OCI-LY1 (cell line): Measurements from ENCODE around the gene ATXN1.

ENCODE experiments used
- H2AFZ ChIP-seq: fragments of 200-600 bp; sonication (generic), shearing (Covaris generic); 2 replicates; pipeline ENCODE4 v1.6.0; 2014; ENCODE audit warnings: antibody characterized with exemption, mild to moderate bottlenecking, low read length
- H3F3A ChIP-seq: fragments of 200-600 bp; sonication (generic), shearing (Covaris generic); 2 replicates; pipeline ENCODE4 v1.6.0; 2014; ENCODE audit warnings: mild to moderate bottlenecking, antibody characterized with exemption, low read length, moderate library complexity; ENCODE audit not compliant: insufficient read depth
- H3K27ac ChIP-seq: fragments of 200-600 bp; sonication (generic); 2 replicates; pipeline ENCODE4 v1.5.1; 2014; ENCODE audit warnings: low read length, mixed run types, mild to moderate bottlenecking, low read depth; ENCODE audit not compliant: poor library complexity, severe bottlenecking
- H3K27me3 ChIP-seq: fragments of 200-600 bp; sonication (generic); 2 replicates; pipeline ENCODE4 v1.6.0; 2014; ENCODE audit warnings: antibody characterized with exemption, mild to moderate bottlenecking, low read length, moderate library complexity; ENCODE audit not compliant: insufficient read depth
- H3K36me3 ChIP-seq: fragments of 200-600 bp; sonication (generic); 2 replicates; pipeline ENCODE4 v1.6.1; 2014; ENCODE audit warnings: mild to moderate bottlenecking, antibody characterized with exemption, low read length, moderate library complexity, mixed read lengths; ENCODE audit not compliant: insufficient read depth
- H3K4me1 ChIP-seq: fragments of 200-600 bp; sonication (generic); 2 replicates; pipeline ENCODE4 v1.5.1; 2014; ENCODE audit warnings: mild to moderate bottlenecking, low read length, moderate library complexity; ENCODE audit not compliant: insufficient read depth, severe bottlenecking
- H3K4me2 ChIP-seq: fragments of 200-600 bp; sonication (generic), shearing (Covaris generic); 2 replicates; pipeline ENCODE4 v1.6.1; 2014; ENCODE audit warnings: low read length
- H3K4me3 ChIP-seq: fragments of 200-600 bp; sonication (generic); 2 replicates; pipeline ENCODE4 v1.5.1; 2014; ENCODE audit warnings: low read length, low read depth, mild to moderate bottlenecking, mixed read lengths; ENCODE audit not compliant: poor library complexity, severe bottlenecking
- H3K79me2 ChIP-seq: fragments of 200-600 bp; shearing (Covaris generic); 2 replicates; pipeline ENCODE4 v1.6.1; 2016; ENCODE audit warnings: mixed run types, low read length, mixed read lengths; ENCODE audit not compliant: insufficient read depth
- H3K9ac ChIP-seq: fragments of 200-600 bp; sonication (generic), shearing (Covaris generic); 2 replicates; pipeline ENCODE4 v1.6.1; 2014; ENCODE audit warnings: mild to moderate bottlenecking, low read length, mixed read lengths
- H3K9me2 ChIP-seq: fragments of 200-600 bp; sonication (generic), shearing (Covaris generic); 2 replicates; pipeline ENCODE4 v1.6.1; 2014; ENCODE audit warnings: low read depth, mild to moderate bottlenecking, low read length, mixed read lengths
- H3K9me3 ChIP-seq: fragments of 200-600 bp; shearing (Covaris generic); 2 replicates; pipeline ENCODE4 v1.6.1; 2014; ENCODE audit warnings: low read length, mixed read lengths
- H4K20me1 ChIP-seq: fragments of 200-600 bp; sonication (generic), shearing (Covaris generic); 2 replicates; pipeline ENCODE4 v1.6.0; 2016; ENCODE audit warnings: mild to moderate bottlenecking, low read length; ENCODE audit not compliant: insufficient read depth
- EZH2 ChIP-seq: fragments of 200-600 bp; sonication (generic), shearing (Covaris generic); IDR thresholded peaks from 2 replicates; pipeline ENCODE4 v1.8.0; 2017; ENCODE audit warnings: borderline replicate concordance, mixed run types, mild to moderate bottlenecking, antibody characterized with exemption, low read length, moderate library complexity, mixed read lengths
- TF ChIP-seq, protein P1 (sequence below): fragments of 200-600 bp; sonication (generic), shearing (Covaris generic); IDR thresholded peaks from 2 replicates; pipeline ENCODE4 v1.5.1; 2017; ENCODE audit warnings: mild to moderate bottlenecking, antibody characterized with exemption, low read length, moderate library complexity, mixed read lengths

ATXN1 gene

DNA sequence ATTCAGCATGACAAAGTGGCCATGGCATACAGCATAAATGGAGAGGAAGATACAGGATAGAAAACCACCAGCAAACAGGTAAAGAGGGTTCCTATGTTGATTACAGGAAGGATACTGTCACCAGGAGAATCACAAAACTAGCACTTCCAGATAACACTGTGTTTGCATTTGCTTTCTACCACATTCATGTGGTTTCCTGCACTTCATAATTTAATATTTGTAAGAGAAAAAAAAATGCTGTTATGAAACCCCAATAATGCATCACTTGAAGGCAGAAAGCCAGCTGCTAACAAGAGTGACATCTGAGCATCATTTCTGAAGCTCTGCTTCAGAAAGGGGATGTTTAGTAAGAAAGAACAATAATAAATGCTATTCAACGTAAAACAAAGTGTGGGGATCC, 106.6 kb downstream of the ATXN1 start:
- no peak overlapping the region for H3K27ac ChIP-seq
- H3K36me3 ChIP-seq = no peaks in the 10 kb centered on the region
- H3K4me3 ChIP-seq = no peak overlapping the region
- no peaks in the 10 kb centered on the region for H3K79me2 ChIP-seq
- H3K9ac ChIP-seq = no peak overlapping the region
- H2AFZ ChIP-seq = no peak overlapping the region
- H3K9me3 ChIP-seq = no peaks in the 10 kb centered on the region
- no peak for TF ChIP-seq EZH2
- TF ChIP-seq, protein P1, sequence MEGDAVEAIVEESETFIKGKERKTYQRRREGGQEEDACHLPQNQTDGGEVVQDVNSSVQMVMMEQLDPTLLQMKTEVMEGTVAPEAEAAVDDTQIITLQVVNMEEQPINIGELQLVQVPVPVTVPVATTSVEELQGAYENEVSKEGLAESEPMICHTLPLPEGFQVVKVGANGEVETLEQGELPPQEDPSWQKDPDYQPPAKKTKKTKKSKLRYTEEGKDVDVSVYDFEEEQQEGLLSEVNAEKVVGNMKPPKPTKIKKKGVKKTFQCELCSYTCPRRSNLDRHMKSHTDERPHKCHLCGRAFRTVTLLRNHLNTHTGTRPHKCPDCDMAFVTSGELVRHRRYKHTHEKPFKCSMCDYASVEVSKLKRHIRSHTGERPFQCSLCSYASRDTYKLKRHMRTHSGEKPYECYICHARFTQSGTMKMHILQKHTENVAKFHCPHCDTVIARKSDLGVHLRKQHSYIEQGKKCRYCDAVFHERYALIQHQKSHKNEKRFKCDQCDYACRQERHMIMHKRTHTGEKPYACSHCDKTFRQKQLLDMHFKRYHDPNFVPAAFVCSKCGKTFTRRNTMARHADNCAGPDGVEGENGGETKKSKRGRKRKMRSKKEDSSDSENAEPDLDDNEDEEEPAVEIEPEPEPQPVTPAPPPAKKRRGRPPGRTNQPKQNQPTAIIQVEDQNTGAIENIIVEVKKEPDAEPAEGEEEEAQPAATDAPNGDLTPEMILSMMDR = no peak
- no peaks in the 10 kb centered on the region for H3K9me2 ChIP-seq
- no peaks in the 10 kb centered on the region for H3F3A ChIP-seq
- no peaks in the 10 kb centered on the region for H3K4me1 ChIP-seq
- no peak overlapping the region for H3K4me2 ChIP-seq
- H3K27me3 ChIP-seq = no peaks in the 10 kb centered on the region
- H4K20me1 ChIP-seq = no peaks in the 10 kb centered on the region

DNA sequence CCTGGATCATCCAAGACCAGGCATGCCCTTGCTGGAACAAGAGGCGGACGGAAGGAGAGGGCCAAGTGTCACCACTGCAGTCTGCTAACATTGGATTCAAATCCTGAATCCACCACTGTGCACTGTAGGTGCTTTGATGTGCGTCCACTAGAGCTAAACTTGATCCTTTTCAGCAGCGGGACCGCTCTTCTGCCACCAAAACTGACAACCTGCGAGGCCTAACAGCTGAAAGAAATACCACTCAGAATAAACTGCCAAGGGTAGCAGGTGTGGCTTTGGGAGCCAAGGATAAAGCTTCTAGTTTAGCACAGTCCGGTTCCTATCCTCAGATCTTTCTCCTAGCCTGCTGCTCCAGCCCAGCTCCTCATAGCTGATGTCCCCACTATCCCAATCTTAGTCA, 108.0 kb downstream of the ATXN1 start:
- Histone ChIP-seq H3K27ac (no peak overlapping the region), H3K4me2 (no peak overlapping the region), H3K9me2 (no peaks in the 10 kb centered on the region), H3K9me3 (no peaks in the 10 kb centered on the region), H4K20me1 (no peaks in the 10 kb centered on the region), H3K4me1 (no peaks in the 10 kb centered on the region), H3K36me3 (no peaks in the 10 kb centered on the region), H3K27me3 (no peaks in the 10 kb centered on the region), H3F3A (no peaks in the 10 kb centered on the region), H3K4me3 (no peak overlapping the region), H3K79me2 (no peaks in the 10 kb centered on the region), H3K9ac (no peak overlapping the region), H2AFZ (no peak overlapping the region)
- TF ChIP-seq EZH2 = no peak
- TF ChIP-seq, protein P1 = no peak

DNA sequence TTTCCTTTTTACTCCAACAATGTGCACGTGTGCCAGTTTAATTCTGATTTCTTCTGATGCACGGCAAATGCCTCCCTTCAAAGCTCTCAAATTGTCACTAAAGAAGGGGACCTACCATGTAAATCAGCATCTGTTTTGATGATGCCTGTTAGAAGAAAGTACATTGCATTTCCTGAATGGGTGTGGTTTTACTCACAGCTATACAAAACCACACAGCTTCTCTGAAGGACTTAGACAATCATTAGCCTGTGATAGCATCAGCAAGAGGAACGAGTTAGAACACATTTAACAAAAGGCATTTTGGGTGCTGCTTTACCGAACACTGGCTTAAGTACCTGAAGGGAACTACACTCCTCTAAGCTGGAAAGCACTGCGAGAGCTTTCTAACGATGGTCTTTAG, 109.4 kb downstream of the ATXN1 start:
- Histone ChIP-seq H3K4me1 (no peaks in the 10 kb centered on the region), H3K9me3 (no peaks in the 10 kb centered on the region), H3K4me3 (no peak overlapping the region), H4K20me1 (no peaks in the 10 kb centered on the region), H3F3A (no peaks in the 10 kb centered on the region), H3K79me2 (no peaks in the 10 kb centered on the region), H3K4me2 (no peak overlapping the region), H3K27me3 (no peaks in the 10 kb centered on the region), H3K9me2 (no peaks in the 10 kb centered on the region), H3K27ac (no peak overlapping the region), H3K36me3 (no peaks in the 10 kb centered on the region), H3K9ac (no peak overlapping the region), H2AFZ (no peak overlapping the region)
- TF ChIP-seq, protein P1 = no peak
- no peak for TF ChIP-seq EZH2
